HCT116 (cell line): ENCODE measurements around the gene GOLGA5. TPM values are rescaled to one million over a fixed set of nuclear protein-coding genes. Genes with fewer than 3 reads are reported as not detected.

Experiments used
- ATAC-seq: fragments of 200-7000 bp; cut with Tn5 transposase; 2 replicates; pipeline ENCODE4 v1.9.1; 2020; ENCODE audit warnings: mild to moderate bottlenecking, moderate library complexity
- BruUV-seq: library from RNA; stranded (reverse); fragments of 400-500 nt; replicated peaks from 2 replicates; lab custom pipeline; 2021; lab: Mats Ljungman, UMichigan
- CTCF ChIA-PET: fragments of 300-600 bp; sonication (Branson Sonifier 250); formaldehyde crosslinking; loops from one replicate; lab custom pipeline; 2021; ENCODE audit warnings: antibody characterized with exemption; lab: Charles Lee
- POLR2A ChIA-PET: fragments of 300-600, 350-600 bp; sonication (Branson Sonifier 250); formaldehyde crosslinking; loops from one replicate; lab custom pipeline; 2021; ENCODE audit warnings: antibody characterized with exemption; lab: Charles Lee
- RAD21 ChIA-PET, 2 experiments: fragments of 300-600 bp; sonication (Branson Sonifier 250); formaldehyde crosslinking; loops; one replicate each; lab custom pipeline; 2023; ENCODE audit warnings: low total read pairs in 2 of 2; ENCODE audit not compliant: uncharacterized antibody in 2 of 2, unreplicated experiment in 2 of 2, low non-redundant PET in 1 of 2; lab: Charles Lee
- DNase-seq: peaks from one replicate; pipeline ENCODE4 v3.0.0-alpha.2; 2010; ENCODE audit warnings: low read depth, low spot score
- H2AFZ ChIP-seq: fragments of 200-600 bp; shearing (Covaris generic), sonication (generic); 2 replicates; pipeline ENCODE4 v1.6.1; 2017; ENCODE audit warnings: low read depth, mixed run types, mixed read lengths, antibody characterized with exemption, low read length; ENCODE audit not compliant: poor library complexity, severe bottlenecking
- H3K27ac ChIP-seq: 2 replicates; pipeline ENCODE4 v1.5.1; 2012; ENCODE audit warnings: low read depth, low read length
- H3K27me3 ChIP-seq: fragments of 200-600 bp; sonication (generic); 2 replicates; pipeline ENCODE4 v1.6.1; 2016; ENCODE audit warnings: mixed run types, low read length, mixed read lengths; ENCODE audit not compliant: insufficient read depth
- H3K36me3 ChIP-seq, 2 experiments: fragments of 200-500 bp in 1 of 2; fragments of 200-600 bp in 1 of 2; sonication (Bioruptor generic) in 1 of 2; sonication (generic) in 1 of 2; 2 replicates each; pipeline versions ENCODE4 v1.5.1 to v1.6.1; 2014 to 2016; ENCODE audit warnings: low read length in 2 of 2, inconsistent platforms in 1 of 2, mixed read lengths in 1 of 2, mixed run types in 1 of 2; ENCODE audit not compliant: insufficient read depth in 2 of 2, control insufficient read depth in 1 of 2
- H3K4me1 ChIP-seq, 2 experiments: fragments of 200-600 bp in 1 of 2; sonication (generic) in 1 of 2; 2 replicates each; pipeline versions ENCODE4 v1.5.1 to v1.6.1; 2012 to 2017; ENCODE audit warnings: low read length in 2 of 2, inconsistent platforms in 1 of 2, mild to moderate bottlenecking in 1 of 2, mixed read lengths in 1 of 2, mixed run types in 1 of 2, moderate library complexity in 1 of 2; ENCODE audit not compliant: insufficient read depth in 2 of 2, control insufficient read depth in 1 of 2
- H3K4me2 ChIP-seq: fragments of 200-600 bp; sonication (generic); 2 replicates; pipeline ENCODE4 v1.6.1; 2017; ENCODE audit warnings: mixed run types, low read length, mixed read lengths
- H3K4me3 ChIP-seq, 2 experiments: fragments of 200-600 bp in 1 of 2; sonication (generic) in 1 of 2; replicated peaks in 1 of 2; 2 replicates each; pipeline ENCODE4 v1.5.1; 2011 to 2016; ENCODE audit warnings: low read length in 2 of 2, control low read depth in 1 of 2, low read depth in 1 of 2, mild to moderate bottlenecking in 1 of 2, mixed read lengths in 1 of 2, mixed run types in 1 of 2
- H3K79me2 ChIP-seq: fragments of 200-600 bp; sonication (generic); 2 replicates; pipeline ENCODE4 v1.6.1; 2017; ENCODE audit warnings: mild to moderate bottlenecking, mixed run types, low read length, moderate library complexity, mixed read lengths; ENCODE audit not compliant: insufficient read depth
- H3K9ac ChIP-seq: fragments of 200-600 bp; sonication (generic); 2 replicates; pipeline ENCODE4 v1.6.1; 2016; ENCODE audit warnings: low read length, mixed read lengths
- H3K9me2 ChIP-seq: fragments of 200-600 bp; sonication (generic), shearing (Covaris generic); 2 replicates; pipeline ENCODE4 v1.6.1; 2017; ENCODE audit warnings: mixed run types, mild to moderate bottlenecking, moderate library complexity; ENCODE audit not compliant: insufficient read depth
- H3K9me3 ChIP-seq, 2 experiments: fragments of 200-500 bp in 1 of 2; fragments of 200-600 bp in 1 of 2; sonication (Bioruptor generic) in 1 of 2; sonication (generic) in 1 of 2; 2 replicates each; pipeline ENCODE4 v1.6.1; 2014 to 2017; ENCODE audit warnings: low read length in 2 of 2, mixed read lengths in 2 of 2, inconsistent platforms in 1 of 2, low read depth in 1 of 2, mild to moderate bottlenecking in 1 of 2, mixed run types in 1 of 2, moderate library complexity in 1 of 2; ENCODE audit not compliant: control insufficient read depth in 1 of 2, insufficient read depth in 1 of 2
- H4K20me1 ChIP-seq: fragments of 200-600 bp; sonication (generic), shearing (Covaris generic); 2 replicates; pipeline ENCODE4 v1.6.1; 2017; ENCODE audit warnings: mixed run types, mild to moderate bottlenecking, moderate library complexity; ENCODE audit not compliant: insufficient read depth
- CBX3 ChIP-seq: IDR thresholded peaks from 2 replicates; pipeline ENCODE4 v1.6.1; 2012; ENCODE audit warnings: low read depth
- CEBPB ChIP-seq: IDR thresholded peaks from 2 replicates; pipeline ENCODE4 v1.6.1; 2012; ENCODE audit warnings: low read depth
- EGR1 ChIP-seq: IDR thresholded peaks from 2 replicates; pipeline ENCODE4 v1.6.1; 2012; ENCODE audit warnings: low read depth
- EZH2 ChIP-seq: fragments of 200-600 bp; sonication (generic); IDR thresholded peaks from 2 replicates; pipeline ENCODE4 v1.6.1; 2017; ENCODE audit warnings: antibody characterized with exemption, mixed run types
- EZH2phosphoT487 ChIP-seq: fragments of 200-600 bp; IDR thresholded peaks from 2 replicates; pipeline ENCODE4 v1.6.1; 2018; ENCODE audit warnings: antibody characterized with exemption, borderline replicate concordance
- FOSL1 ChIP-seq: IDR thresholded peaks from 2 replicates; pipeline ENCODE4 v1.6.1; 2012; ENCODE audit warnings: low read depth
- JUND ChIP-seq: IDR thresholded peaks from 2 replicates; pipeline ENCODE4 v1.6.1; 2012
- POLR2A ChIP-seq: IDR thresholded peaks from 2 replicates; pipeline ENCODE4 v1.7.0; 2011; ENCODE audit warnings: borderline replicate concordance; ENCODE audit not compliant: insufficient read depth, insufficient read length; ENCODE audit errors: extremely low read depth
- POLR2AphosphoS5 ChIP-seq: IDR thresholded peaks from 2 replicates; pipeline ENCODE4 v1.6.1; 2011; ENCODE audit warnings: mild to moderate bottlenecking, low read depth, low read length, moderate library complexity
- RAD21 ChIP-seq: IDR thresholded peaks from 2 replicates; pipeline ENCODE4 v1.6.1; 2012; ENCODE audit warnings: low read depth, mild to moderate bottlenecking
- SIN3A ChIP-seq: IDR thresholded peaks from 2 replicates; pipeline ENCODE4 v1.6.1; 2012; ENCODE audit warnings: low read depth
- SP1 ChIP-seq: IDR thresholded peaks from 2 replicates; pipeline ENCODE4 v1.6.1; 2012; ENCODE audit warnings: low read depth
- SRF ChIP-seq: IDR thresholded peaks from 2 replicates; pipeline ENCODE4 v1.6.1; 2012; ENCODE audit warnings: low read depth
- TCF7L2 ChIP-seq: IDR thresholded peaks from 2 replicates; pipeline ENCODE4 v1.7.0; 2011; ENCODE audit warnings: borderline replicate concordance, inconsistent platforms; ENCODE audit not compliant: insufficient read depth, insufficient read length; ENCODE audit errors: extremely low read depth
- YY1 ChIP-seq: IDR thresholded peaks from 2 replicates; pipeline ENCODE4 v1.6.1; 2011; ENCODE audit warnings: low read length, low read depth, moderate library complexity, mild to moderate bottlenecking; ENCODE audit not compliant: insufficient replicate concordance; ENCODE audit errors: extremely low read depth
- ZFX ChIP-seq: fragments of 450-650 bp; IDR thresholded peaks from 2 replicates; pipeline ENCODE4 v1.6.1; 2017
- ZNF274 ChIP-seq: fragments of 200-500 bp; sonication (Bioruptor generic); IDR thresholded peaks from 2 replicates; pipeline ENCODE4 v1.6.1; 2014; ENCODE audit warnings: mild to moderate bottlenecking, low read depth, low read length, inconsistent platforms
- intact Hi-C: fragments of 100-400 bp; cut with micrococcal nuclease; formaldehyde crosslinking; loops from 2 replicates; pipeline ENCODE4 v1.10.0; 2022
- total RNA-seq: library from RNA; stranded (reverse); gene quantifications from one replicate; pipeline ENCODE4 v1.2.1, GENCODE V29; 2021; ENCODE audit not compliant: unreplicated experiment
- TF ChIP-seq, protein P1 (sequence below): IDR thresholded peaks from 2 replicates; pipeline ENCODE4 v1.6.1; 2012
- TF ChIP-seq, protein P2 (sequence below): IDR thresholded peaks from 2 replicates; pipeline ENCODE4 v1.6.1; 2012
- TF ChIP-seq, protein P3 (sequence below): IDR thresholded peaks from 2 replicates; pipeline ENCODE4 v1.6.1; 2011; ENCODE audit warnings: mild to moderate bottlenecking, low read length, moderate library complexity; ENCODE audit not compliant: insufficient replicate concordance; ENCODE audit errors: extremely low read depth

Gene GOLGA5
- total RNA-seq, 1 experiment from 2014 or later: 24.4 TPM

- DNase-seq: no peak
- H4K20me1 ChIP-seq: no peaks in the 10 kb centered on the region
- no peak overlapping the region for H3K4me2 ChIP-seq
- no peaks in the 10 kb centered on the region; a peak in 1 of 4 replicates for H3K4me1 ChIP-seq
- no peak overlapping the region for H3K27ac ChIP-seq
- H3K27me3 ChIP-seq: no peaks in the 10 kb centered on the region
- H3K4me3 ChIP-seq: no peak overlapping the region
- ChIA-PET POLR2A (no interaction called here), RAD21 (no interaction called here), CTCF (no interaction called here)
- H3K36me3 ChIP-seq: no peaks in the 10 kb centered on the region
- no peaks in the 10 kb centered on the region for H3K9me2 ChIP-seq
- ATAC-seq: no peak
- no peak for TF ChIP-seq EZH2phosphoT487
- no peak for TF ChIP-seq TCF7L2
- no peak for TF ChIP-seq POLR2A
- TF ChIP-seq POLR2AphosphoS5: no peak
- no peak for TF ChIP-seq CBX3
- TF ChIP-seq, protein P1, sequence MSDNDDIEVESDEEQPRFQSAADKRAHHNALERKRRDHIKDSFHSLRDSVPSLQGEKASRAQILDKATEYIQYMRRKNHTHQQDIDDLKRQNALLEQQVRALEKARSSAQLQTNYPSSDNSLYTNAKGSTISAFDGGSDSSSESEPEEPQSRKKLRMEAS: no peak
- no peak for TF ChIP-seq RAD21
- no peak for TF ChIP-seq EZH2
- TF ChIP-seq SRF: no peak
- TF ChIP-seq CEBPB: no peak
- TF ChIP-seq SIN3A: no peak
- BruUV-seq: no TSS peak
- intact Hi-C loops: no loop called here
- H3K79me2 ChIP-seq: no peaks in the 10 kb centered on the region
- H2AFZ ChIP-seq: no peak overlapping the region
- H3K9me3 ChIP-seq: no peaks in the 10 kb centered on the region
- H3K9ac ChIP-seq: no peak overlapping the region
Observed at GRCh38 chr14:92768795-92769194, 25.3 kb upstream of the GOLGA5 start.

GRCh38 chr14:92770484-92770883 lies 23.6 kb upstream of the GOLGA5 start:
- ChIA-PET RAD21 (no interaction called here), CTCF (no interaction called here), POLR2A (no interaction called here)
- no TSS peak for BruUV-seq
- TF ChIP-seq, protein P1: no peak
- TF ChIP-seq POLR2AphosphoS5: no peak
- TF ChIP-seq FOSL1: no peak
- no peak for TF ChIP-seq ZNF274
- no peak for TF ChIP-seq POLR2A
- no peak for TF ChIP-seq EGR1
- TF ChIP-seq JUND: no peak
- TF ChIP-seq EZH2phosphoT487: no peak
- TF ChIP-seq, protein P2, sequence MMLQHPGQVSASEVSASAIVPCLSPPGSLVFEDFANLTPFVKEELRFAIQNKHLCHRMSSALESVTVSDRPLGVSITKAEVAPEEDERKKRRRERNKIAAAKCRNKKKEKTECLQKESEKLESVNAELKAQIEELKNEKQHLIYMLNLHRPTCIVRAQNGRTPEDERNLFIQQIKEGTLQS: no peak
- no peak for TF ChIP-seq SIN3A
- no peak for TF ChIP-seq TCF7L2
- TF ChIP-seq, protein P3, sequence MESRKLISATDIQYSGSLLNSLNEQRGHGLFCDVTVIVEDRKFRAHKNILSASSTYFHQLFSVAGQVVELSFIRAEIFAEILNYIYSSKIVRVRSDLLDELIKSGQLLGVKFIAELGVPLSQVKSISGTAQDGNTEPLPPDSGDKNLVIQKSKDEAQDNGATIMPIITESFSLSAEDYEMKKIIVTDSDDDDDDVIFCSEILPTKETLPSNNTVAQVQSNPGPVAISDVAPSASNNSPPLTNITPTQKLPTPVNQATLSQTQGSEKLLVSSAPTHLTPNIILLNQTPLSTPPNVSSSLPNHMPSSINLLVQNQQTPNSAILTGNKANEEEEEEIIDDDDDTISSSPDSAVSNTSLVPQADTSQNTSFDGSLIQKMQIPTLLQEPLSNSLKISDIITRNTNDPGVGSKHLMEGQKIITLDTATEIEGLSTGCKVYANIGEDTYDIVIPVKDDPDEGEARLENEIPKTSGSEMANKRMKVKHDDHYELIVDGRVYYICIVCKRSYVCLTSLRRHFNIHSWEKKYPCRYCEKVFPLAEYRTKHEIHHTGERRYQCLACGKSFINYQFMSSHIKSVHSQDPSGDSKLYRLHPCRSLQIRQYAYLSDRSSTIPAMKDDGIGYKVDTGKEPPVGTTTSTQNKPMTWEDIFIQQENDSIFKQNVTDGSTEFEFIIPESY: no peak
- no peak for TF ChIP-seq ZFX
- TF ChIP-seq SP1: no peak
- no peak for TF ChIP-seq YY1
- TF ChIP-seq SRF: no peak
- H4K20me1 ChIP-seq: no peaks in the 10 kb centered on the region
- no peak overlapping the region for H3K27ac ChIP-seq
- ATAC-seq: no peak
- intact Hi-C loops: no loop called here
- H3K79me2 ChIP-seq: no peaks in the 10 kb centered on the region
- H3K9me2 ChIP-seq: no peaks in the 10 kb centered on the region
- no peaks in the 10 kb centered on the region for H3K9me3 ChIP-seq
- no peak for DNase-seq
- H3K36me3 ChIP-seq: no peaks in the 10 kb centered on the region
- H3K9ac ChIP-seq: no peak overlapping the region
- no peak overlapping the region for H3K4me2 ChIP-seq
- no peaks in the 10 kb centered on the region for H3K27me3 ChIP-seq
- H3K4me3 ChIP-seq: no peak overlapping the region
- no peaks in the 10 kb centered on the region for H3K4me1 ChIP-seq
- no peak overlapping the region for H2AFZ ChIP-seq
